K562 (cell line): Measurements from ENCODE around the gene COMMD10. TPM values are rescaled to one million over a fixed set of nuclear protein-coding genes. Genes with fewer than 3 reads are reported as not detected.

ENCODE experiments used
- ATAC-seq: fragments of 200-7000 bp; cut with Tn5 transposase; 3 replicates; pipeline ENCODE4 v1.9.1; 2020; ENCODE audit warnings: moderate library complexity
- BruUV-seq: library from RNA; stranded (reverse); fragments of 400-500 nt; replicated peaks from 2 replicates; lab custom pipeline; 2021; lab: Mats Ljungman, UMichigan
- CTCF ChIA-PET: fragments of 300-600 bp; formaldehyde crosslinking; extraction: SDS; loops from one replicate; lab custom pipeline; 2021; ENCODE audit warnings: low intra/inter-chr PET ratio; lab: Yijun Ruan, JAX
- POLR2A ChIA-PET: fragments of 300-600, 350-650 bp; sonication (Branson Sonifier 250); formaldehyde crosslinking; extraction: SDS; loops from one replicate; lab custom pipeline; 2021; ENCODE audit warnings: antibody characterized with exemption, inconsistent platforms; lab: Yijun Ruan, JAX
- DNase-seq, 4 experiments: peaks; one replicate each; pipeline versions ENCODE4 v3.0.0 to v3.0.0-alpha.2; 2011 to 2018; ENCODE audit warnings: low spot score in 3 of 4, mixed read lengths in 3 of 4; ENCODE audit errors: extremely low read depth in 1 of 4
- FAIRE-seq: peaks from 2 replicates; lab custom pipeline; 2011; peaks lifted over from hg19 to GRCh38; lab: Jason Lieb, UNC
- H2AFZ ChIP-seq: 2 replicates; pipeline ENCODE4 v1.6.0; 2011; ENCODE audit warnings: low read depth, low read length, control low read depth, inconsistent platforms
- H3K27ac ChIP-seq: fragments of 200-600 bp; 3 replicates; pipeline ENCODE4 v1.8.0; 2011; ENCODE audit warnings: low read depth, mild to moderate bottlenecking, control low read depth, inconsistent platforms, low read length, moderate library complexity, mixed read lengths; ENCODE audit errors: extremely low read depth
- H3K27me3 ChIP-seq, 2 experiments: fragments of 300-600 bp in 1 of 2; 2 replicates in 1 of 2; 3 replicates in 1 of 2; pipeline versions ENCODE4 v1.6.0 to v1.8.0; 2011; ENCODE audit warnings: inconsistent platforms in 2 of 2, low read length in 2 of 2, mild to moderate bottlenecking in 1 of 2, mixed read lengths in 1 of 2, moderate library complexity in 1 of 2; ENCODE audit not compliant: control insufficient read depth in 2 of 2, insufficient read depth in 2 of 2
- H3K36me3 ChIP-seq: fragments of 300-600 bp; 3 replicates; pipeline ENCODE4 v1.8.0; 2011; ENCODE audit warnings: mild to moderate bottlenecking, low read length, inconsistent platforms; ENCODE audit not compliant: control insufficient read depth, insufficient read depth
- H3K4me1 ChIP-seq, 2 experiments: fragments of 200-600 bp in 1 of 2; replicated peaks in 1 of 2; 2 replicates in 1 of 2; 3 replicates in 1 of 2; pipeline versions ENCODE4 v1.5.1 to v1.8.0; 2011; ENCODE audit warnings: inconsistent platforms in 2 of 2, low read length in 2 of 2, mild to moderate bottlenecking in 1 of 2, mixed read lengths in 1 of 2, moderate library complexity in 1 of 2; ENCODE audit not compliant: control insufficient read depth in 2 of 2, insufficient read depth in 2 of 2
- H3K4me2 ChIP-seq: 2 replicates; pipeline ENCODE4 v1.6.1; 2011; ENCODE audit warnings: low read length, control low read depth, inconsistent platforms, mixed read lengths; ENCODE audit not compliant: insufficient read depth
- H3K4me3 ChIP-seq: fragments of 200-600 bp; sonication (generic), shearing (Covaris generic); 2 replicates; pipeline ENCODE4 v1.5.1; 2016; ENCODE audit warnings: control low read depth, inconsistent platforms
- H3K79me2 ChIP-seq: fragments of 200-600 bp; 3 replicates; pipeline ENCODE4 v1.8.0; 2011; ENCODE audit warnings: low read length, inconsistent platforms; ENCODE audit not compliant: control insufficient read depth, insufficient read depth
- H3K9ac ChIP-seq, 2 experiments: 2 replicates each; pipeline versions ENCODE4 v1.6.0 to v1.6.1; 2011; ENCODE audit warnings: low read depth in 2 of 2, low read length in 2 of 2, control low read depth in 1 of 2, inconsistent platforms in 1 of 2, mild to moderate bottlenecking in 1 of 2, mixed read lengths in 1 of 2; ENCODE audit not compliant: insufficient read depth in 1 of 2
- H3K9me1 ChIP-seq: one replicate; pipeline ENCODE4 v1.6.0; 2011; ENCODE audit warnings: inconsistent platforms, mild to moderate bottlenecking, low read length, moderate library complexity; ENCODE audit not compliant: control insufficient read depth, insufficient read depth
- H3K9me3 ChIP-seq: replicated peaks from 2 replicates; pipeline ENCODE4 v1.5.1; 2011; ENCODE audit warnings: low read depth, low read length, inconsistent platforms; ENCODE audit not compliant: control insufficient read depth, insufficient read depth
- H4K20me1 ChIP-seq: replicated peaks from 2 replicates; pipeline ENCODE4 v1.6.1; 2011; ENCODE audit warnings: low read length, inconsistent platforms, mixed read lengths; ENCODE audit not compliant: control insufficient read depth, insufficient read depth
- CCNT2 ChIP-seq: IDR thresholded peaks from 2 replicates; pipeline ENCODE4 v1.6.1; 2011; ENCODE audit warnings: borderline replicate concordance, low read depth, mild to moderate bottlenecking, moderate library complexity, mixed read lengths, low read length; ENCODE audit not compliant: insufficient read length; ENCODE audit errors: extremely low read depth
- HNRNPK ChIP-seq: fragments of 200-400 bp; formaldehyde crosslinking; IDR thresholded peaks from one replicate; pipeline ENCODE4 v1.6.1; 2018; ENCODE audit warnings: mild to moderate bottlenecking, low read depth, low read length; ENCODE audit not compliant: poor library complexity, severe bottlenecking
- HNRNPUL1 ChIP-seq: fragments of 200-400 bp; formaldehyde crosslinking; IDR thresholded peaks from 2 replicates; pipeline ENCODE4 v1.6.1; 2017; ENCODE audit warnings: low read length
- NCOR1 ChIP-seq: fragments of 450-650 bp; IDR thresholded peaks from 2 replicates; pipeline ENCODE4 v1.6.1; 2016; ENCODE audit warnings: mild to moderate bottlenecking, moderate library complexity
- PTTG1 ChIP-seq: fragments of 450-650 bp; IDR thresholded peaks from 2 replicates; pipeline ENCODE4 v1.6.1; 2016; ENCODE audit warnings: low read depth, mild to moderate bottlenecking, missing genetic modification characterization, missing compliant biosample characterization
- RBM34 ChIP-seq: fragments of 200-400 bp; formaldehyde crosslinking; IDR thresholded peaks from 2 replicates; pipeline ENCODE4 v1.6.1; 2018; ENCODE audit warnings: low read length, borderline replicate concordance; ENCODE audit not compliant: insufficient read depth
- SMARCB1 ChIP-seq: IDR thresholded peaks from 2 replicates; pipeline ENCODE4 v1.6.1; 2011; ENCODE audit warnings: improper control_type of control experiment, low read depth; ENCODE audit not compliant: insufficient read length
- TBP ChIP-seq: optimal IDR thresholded peaks from 2 replicates; pipeline ENCODE3; 2011; ENCODE audit warnings: low read depth, low read length, improper control_type of control experiment
- TEAD4 ChIP-seq, 2 experiments: sonication (generic) in 1 of 2; formaldehyde crosslinking in 1 of 2; IDR thresholded peaks; 2 replicates each; pipeline versions ENCODE4 v1.6.1 to v1.8.0; 2012 to 2022; ENCODE audit warnings: borderline replicate concordance in 1 of 2, inconsistent platforms in 1 of 2, low read length in 1 of 2, mild to moderate bottlenecking in 1 of 2, missing genetic modification reagents in 1 of 2
- TRIM28 ChIP-seq: fragments of 450-650 bp; IDR thresholded peaks from 2 replicates; pipeline ENCODE4 v1.6.1; 2017
- ZFPM2 ChIP-seq: fragments of 250-450 bp; sonication (Bioruptor Pico); IDR thresholded peaks from 2 replicates; pipeline ENCODE4 v1.5.1; 2022; ENCODE audit warnings: mild to moderate bottlenecking
- WGBS: fragments of 100-300 bp; shearing (Covaris generic); methylation state at CpG from one replicate; pipeline ENCODE4 v1.1.6; 2016; ENCODE audit warnings: low coverage, mixed read lengths; ENCODE audit not compliant: insufficient coverage; ENCODE audit errors: missing lambda C conversion rate; 5-methylcytosine and 5-hydroxymethylcytosine counted together
- in situ Hi-C: fragments of 300-500 bp; cut with MboI; formaldehyde crosslinking; loops from 4 replicates; pipeline ENCODE4 v1.15.0; 2018; ENCODE audit warnings: inconsistent platforms, mixed read lengths
- intact Hi-C: fragments of 100-400 bp; cut with micrococcal nuclease; formaldehyde crosslinking; loops from 2 replicates; pipeline ENCODE4 v1.14.2; 2022
- polyA plus RNA-seq, 8 experiments: library from polyadenylated mRNA; depleted of rRNA in 4 of 8; stranded (reverse) in 5 of 8; unstranded in 3 of 8; fragments of >200 nt; fragmentation: Nextera tagmentation in 2 of 8; fragmentation: Illumina TruSeq in 1 of 8; extraction: Ambion mirVana in 2 of 8; extraction: Trizol in 1 of 8; gene quantifications; 2 replicates each; pipeline versions ENCODE4 v1.2.1 to v1.2.3, GENCODE V29; 2011 to 2014; ENCODE audit warnings: inconsistent platforms in 1 of 8, missing spikeins in 1 of 8
- total RNA-seq, 7 experiments: library from RNA; depleted of rRNA in 6 of 7; stranded (reverse); fragments of >200 nt in 6 of 7; fragmentation: Illumina TruSeq in 2 of 7; extraction: Trizol in 2 of 7; gene quantifications; 2 replicates each; pipeline versions ENCODE4 v1.2.1 to v1.2.3, GENCODE V29; 2011 to 2021; ENCODE audit warnings: low replicate concordance in 1 of 7
- TF ChIP-seq, protein P1 (sequence below): fragments of 250-450 bp; sonication (Bioruptor Pico); IDR thresholded peaks from 2 replicates; pipeline ENCODE4 v1.8.0; 2021; ENCODE audit warnings: moderate library complexity, mild to moderate bottlenecking, inconsistent platforms
- TF ChIP-seq, protein P2 (sequence below): fragments of 250-450 bp; sonication (Bioruptor Pico); IDR thresholded peaks from 2 replicates; pipeline ENCODE4 v1.4.0; 2020; ENCODE audit warnings: mild to moderate bottlenecking, moderate library complexity

COMMD10 gene
- total and polyA plus RNA-seq, 9 of the 15 experiments (the other 6 are each of a cell fraction or from before 2014, with no cell fraction given): 17.9 to 101 (median 28.0) TPM

DNA sequence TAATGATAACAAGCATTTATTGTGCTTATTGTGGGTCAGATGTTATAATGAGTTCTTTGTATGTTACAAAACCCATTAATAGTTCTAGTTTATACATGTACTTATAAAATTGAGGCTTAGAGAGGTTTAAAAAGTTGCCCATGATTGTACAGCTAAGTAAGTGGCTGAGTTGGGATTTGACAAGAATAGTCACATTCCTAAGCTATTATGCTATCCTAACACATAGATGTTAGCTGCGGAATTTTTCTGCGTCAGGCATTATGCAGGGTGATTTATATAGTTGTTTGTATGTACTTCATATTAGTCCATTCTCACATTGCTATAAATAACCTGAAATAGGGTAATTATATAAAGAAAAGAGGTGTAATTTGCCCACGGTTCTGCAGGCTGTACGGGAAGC lies 12.5 kb downstream of the COMMD10 start:
- POLR2A ChIA-PET: no interaction called here
- intact Hi-C loops: no loop called here
- Histone ChIP-seq H3K4me1 (no peaks in the 10 kb centered on the region), H3K4me3 (no peak overlapping the region), H4K20me1 (no peaks in the 10 kb centered on the region), H3K27ac (no peak overlapping the region), H3K9ac (no peak overlapping the region), H3K9me3 (no peaks in the 10 kb centered on the region), H2AFZ (no peak overlapping the region), H3K9me1 (no peaks in the 10 kb centered on the region), H3K4me2 (no peak overlapping the region), H3K79me2 (no peaks in the 10 kb centered on the region), H3K27me3 (no peaks in the 10 kb centered on the region), H3K36me3 (peaks cover 47% of the 10 kb centered on the region)
- 89% methylated on average over 4 of the region's 4 CpGs for WGBS
- CTCF ChIA-PET: no interaction called here
- TF ChIP-seq TBP (no peak), RBM34 (no peak), ZFPM2 (CRISPR knock-in tag) (no peak), SMARCB1 (no peak), CCNT2 (no peak), NCOR1 (no peak), TRIM28 (no peak), HNRNPUL1 (no peak), HNRNPK (no peak), PTTG1 (tag) (no peak), TEAD4 (IDR thresholded peaks at IDR 0.05; ENCODE audit: low read length) (no peak), TEAD4 (CRISPR knock-in tag; IDR thresholded peaks at IDR 0.05; ENCODE audit: borderline replicate concordance) (no peak)
- TF ChIP-seq, protein P1, sequence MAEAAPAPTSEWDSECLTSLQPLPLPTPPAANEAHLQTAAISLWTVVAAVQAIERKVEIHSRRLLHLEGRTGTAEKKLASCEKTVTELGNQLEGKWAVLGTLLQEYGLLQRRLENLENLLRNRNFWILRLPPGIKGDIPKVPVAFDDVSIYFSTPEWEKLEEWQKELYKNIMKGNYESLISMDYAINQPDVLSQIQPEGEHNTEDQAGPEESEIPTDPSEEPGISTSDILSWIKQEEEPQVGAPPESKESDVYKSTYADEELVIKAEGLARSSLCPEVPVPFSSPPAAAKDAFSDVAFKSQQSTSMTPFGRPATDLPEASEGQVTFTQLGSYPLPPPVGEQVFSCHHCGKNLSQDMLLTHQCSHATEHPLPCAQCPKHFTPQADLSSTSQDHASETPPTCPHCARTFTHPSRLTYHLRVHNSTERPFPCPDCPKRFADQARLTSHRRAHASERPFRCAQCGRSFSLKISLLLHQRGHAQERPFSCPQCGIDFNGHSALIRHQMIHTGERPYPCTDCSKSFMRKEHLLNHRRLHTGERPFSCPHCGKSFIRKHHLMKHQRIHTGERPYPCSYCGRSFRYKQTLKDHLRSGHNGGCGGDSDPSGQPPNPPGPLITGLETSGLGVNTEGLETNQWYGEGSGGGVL (CRISPR knock-in tag): no peak
- TF ChIP-seq, protein P2, sequence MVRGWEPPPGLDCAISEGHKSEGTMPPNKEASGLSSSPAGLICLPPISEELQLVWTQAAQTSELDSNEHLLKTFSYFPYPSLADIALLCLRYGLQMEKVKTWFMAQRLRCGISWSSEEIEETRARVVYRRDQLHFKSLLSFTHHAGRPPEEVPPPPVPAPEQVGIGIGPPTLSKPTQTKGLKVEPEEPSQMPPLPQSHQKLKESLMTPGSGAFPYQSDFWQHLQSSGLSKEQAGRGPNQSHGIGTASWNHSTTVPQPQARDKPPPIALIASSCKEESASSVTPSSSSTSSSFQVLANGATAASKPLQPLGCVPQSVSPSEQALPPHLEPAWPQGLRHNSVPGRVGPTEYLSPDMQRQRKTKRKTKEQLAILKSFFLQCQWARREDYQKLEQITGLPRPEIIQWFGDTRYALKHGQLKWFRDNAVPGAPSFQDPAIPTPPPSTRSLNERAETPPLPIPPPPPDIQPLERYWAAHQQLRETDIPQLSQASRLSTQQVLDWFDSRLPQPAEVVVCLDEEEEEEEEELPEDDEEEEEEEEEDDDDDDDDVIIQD (CRISPR knock-in tag): no peak
- no TSS peak for BruUV-seq
- ATAC-seq (no peak), DNase-seq (no peak), FAIRE-seq (no peak)
- in situ Hi-C loops: no loop called here
